ENCODE results near the gene CDC26.
"Not testable (repeated sequence)": the region's sequence is repeated elsewhere in the genome, so short reads cannot be mapped to it uniquely, and the experiment has no call there.

The CDC26 gene

GRCh38 chr9:113237026-113237425 lies 38.3 kb downstream of the CDC26 start:
- H3K36me3 ChIP-seq (replicated peaks; ENCODE audit: insufficient read depth, low read length) = no peaks in the 10 kb centered on the region
- TF ChIP-seq CTCF (IDR thresholded peaks at IDR 0.05; ENCODE audit: low read length) (no peak), EZH2phosphoT487 (IDR thresholded peaks at IDR 0.05; ENCODE audit: low read length) (no peak), EZH2 (optimal IDR thresholded peaks at IDR 0.05; ENCODE audit: low read depth, low read length) (no peak)
- H3K9me3 ChIP-seq (replicated peaks; ENCODE audit: insufficient read depth, low read length) = no peaks in the 10 kb centered on the region
- no peak for DNase-seq
- H3K27ac ChIP-seq (ENCODE audit: low read length) = no peak overlapping the region
- no peaks in the 10 kb centered on the region for H3K9me2 ChIP-seq (replicated peaks; ENCODE audit: insufficient read depth, low read length)
- H3K4me3 ChIP-seq (ENCODE audit: low read length) = no peak overlapping the region
- H3K27me3 ChIP-seq (replicated peaks; ENCODE audit: insufficient read depth, low read length) = no peaks in the 10 kb centered on the region
- H3K9ac ChIP-seq (ENCODE audit: low read length) = no peak overlapping the region
- no peaks in the 10 kb centered on the region for H3K79me2 ChIP-seq (ENCODE audit: low read length)
- no peaks in the 10 kb centered on the region for H3F3A ChIP-seq (ENCODE audit: insufficient read depth, low read length)
- no peak overlapping the region for H3K4me2 ChIP-seq (ENCODE audit: low read depth, low read length)
- H4K20me1 ChIP-seq (ENCODE audit: insufficient read depth, low read length) = no peaks in the 10 kb centered on the region
- H3K4me1 ChIP-seq (ENCODE audit: low read length) = no peaks in the 10 kb centered on the region
- H2AFZ ChIP-seq (ENCODE audit: low read length) = no peak overlapping the region

GRCh38 chr9:113235701-113236255 lies 39.6 kb downstream of the CDC26 start:
- not testable (repeated sequence) for H4K20me1 ChIP-seq (ENCODE audit: insufficient read depth, low read length); H2AFZ ChIP-seq (ENCODE audit: low read length); H3K9me3 ChIP-seq (replicated peaks; ENCODE audit: insufficient read depth, low read length); H3K9me2 ChIP-seq (replicated peaks; ENCODE audit: insufficient read depth, low read length); H3K27ac ChIP-seq (ENCODE audit: low read length); H3K79me2 ChIP-seq (ENCODE audit: low read length); DNase-seq; H3K4me2 ChIP-seq (ENCODE audit: low read depth, low read length); H3K4me3 ChIP-seq (ENCODE audit: low read length); H3K27me3 ChIP-seq (replicated peaks; ENCODE audit: insufficient read depth, low read length); H3F3A ChIP-seq (ENCODE audit: insufficient read depth, low read length); H3K4me1 ChIP-seq (ENCODE audit: low read length); H3K9ac ChIP-seq (ENCODE audit: low read length); H3K36me3 ChIP-seq (replicated peaks; ENCODE audit: insufficient read depth, low read length)

GRCh38 chr9:113231701-113232100 lies 43.7 kb downstream of the CDC26 start:
- no peak for DNase-seq
- TF ChIP-seq CTCF (IDR thresholded peaks at IDR 0.05; ENCODE audit: low read length) (no peak), EZH2phosphoT487 (IDR thresholded peaks at IDR 0.05; ENCODE audit: low read length) (no peak), EZH2 (optimal IDR thresholded peaks at IDR 0.05; ENCODE audit: low read depth, low read length) (no peak)
- H3K79me2 ChIP-seq (ENCODE audit: low read length) = no peaks in the 10 kb centered on the region
- H3K4me1 ChIP-seq (ENCODE audit: low read length) = no peaks in the 10 kb centered on the region
- no peak overlapping the region for H3K4me2 ChIP-seq (ENCODE audit: low read depth, low read length)
- H4K20me1 ChIP-seq (ENCODE audit: insufficient read depth, low read length) = no peaks in the 10 kb centered on the region
- H3K4me3 ChIP-seq (ENCODE audit: low read length) = no peak overlapping the region
- H3F3A ChIP-seq (ENCODE audit: insufficient read depth, low read length) = no peaks in the 10 kb centered on the region
- no peaks in the 10 kb centered on the region for H3K27me3 ChIP-seq (replicated peaks; ENCODE audit: insufficient read depth, low read length)
- H3K36me3 ChIP-seq (replicated peaks; ENCODE audit: insufficient read depth, low read length) = no peaks in the 10 kb centered on the region
- no peak overlapping the region for H3K27ac ChIP-seq (ENCODE audit: low read length)
- no peak overlapping the region for H3K9ac ChIP-seq (ENCODE audit: low read length)
- H2AFZ ChIP-seq (ENCODE audit: low read length) = no peak overlapping the region
- no peaks in the 10 kb centered on the region for H3K9me2 ChIP-seq (replicated peaks; ENCODE audit: insufficient read depth, low read length)
- no peaks in the 10 kb centered on the region for H3K9me3 ChIP-seq (replicated peaks; ENCODE audit: insufficient read depth, low read length)

- TF ChIP-seq CTCF (IDR thresholded peaks at IDR 0.05; ENCODE audit: low read length) = no peak
- no peak for TF ChIP-seq EZH2phosphoT487 (IDR thresholded peaks at IDR 0.05; ENCODE audit: low read length)
- TF ChIP-seq EZH2 (optimal IDR thresholded peaks at IDR 0.05; ENCODE audit: low read depth, low read length) = no peak
- no peak overlapping the region for H3K27ac ChIP-seq (ENCODE audit: low read length)
- no peaks in the 10 kb centered on the region for H4K20me1 ChIP-seq (ENCODE audit: insufficient read depth, low read length)
- H3F3A ChIP-seq (ENCODE audit: insufficient read depth, low read length) = no peaks in the 10 kb centered on the region
- no peak overlapping the region for H3K4me2 ChIP-seq (ENCODE audit: low read depth, low read length)
- no peaks in the 10 kb centered on the region for H3K4me1 ChIP-seq (ENCODE audit: low read length)
- H3K27me3 ChIP-seq (replicated peaks; ENCODE audit: insufficient read depth, low read length) = no peaks in the 10 kb centered on the region
- H3K9ac ChIP-seq (ENCODE audit: low read length) = no peak overlapping the region
- no peaks in the 10 kb centered on the region for H3K9me2 ChIP-seq (replicated peaks; ENCODE audit: insufficient read depth, low read length)
- no peak overlapping the region for H3K4me3 ChIP-seq (ENCODE audit: low read length)
- no peaks in the 10 kb centered on the region for H3K9me3 ChIP-seq (replicated peaks; ENCODE audit: insufficient read depth, low read length)
- no peaks in the 10 kb centered on the region for H3K79me2 ChIP-seq (ENCODE audit: low read length)
- no peak overlapping the region for H2AFZ ChIP-seq (ENCODE audit: low read length)
- no peaks in the 10 kb centered on the region for H3K36me3 ChIP-seq (replicated peaks; ENCODE audit: insufficient read depth, low read length)
- DNase-seq = no peak
These were observed 47.2 kb downstream of the CDC26 start for GRCh38 chr9:113228130-113228665.
